Inferior parietal cortex (tissue), 1 donor: ENCODE data around the gene OXA1L.
"Not testable (repeated sequence)": the region's sequence is repeated elsewhere in the genome, so short reads cannot be mapped to it uniquely, and the experiment has no call there.

Source experiments
- DNase-seq: peaks from one replicate; pipeline ENCODE4 v3.0.0-alpha.2; 2016; ENCODE audit errors: extremely low spot score

Gene OXA1L

DNA sequence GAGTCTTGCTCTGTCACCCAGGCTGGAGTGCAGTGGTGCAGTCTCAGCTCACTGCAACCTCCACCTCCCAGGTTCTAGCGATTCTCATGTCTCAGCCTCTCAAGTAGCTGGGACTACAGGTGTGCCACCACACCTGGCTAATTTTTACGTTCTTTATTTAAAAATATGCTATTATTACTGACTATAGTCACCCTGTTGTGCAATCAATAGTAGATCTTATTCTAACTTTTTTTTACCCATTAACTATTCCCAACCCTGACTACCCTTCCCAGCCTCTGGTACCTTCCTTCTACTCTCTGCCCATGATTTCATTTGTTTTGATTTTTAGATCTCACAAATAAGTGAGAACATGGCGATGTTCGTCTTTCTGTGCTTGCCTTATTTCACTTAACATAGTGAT lies 2.5 kb downstream of the OXA1L start:
- DNase-seq, result no peak

- no peak for DNase-seq
These were observed 2.9 kb downstream of the OXA1L start for GRCh38 chr14:22769369-22769768.

- no peak for DNase-seq
These were observed 4.1 kb downstream of the OXA1L start for GRCh38 chr14:22770481-22771187.

- DNase-seq, result no peak
These were observed 6.2 kb downstream of the OXA1L start for GRCh38 chr14:22772725-22773124.

DNA sequence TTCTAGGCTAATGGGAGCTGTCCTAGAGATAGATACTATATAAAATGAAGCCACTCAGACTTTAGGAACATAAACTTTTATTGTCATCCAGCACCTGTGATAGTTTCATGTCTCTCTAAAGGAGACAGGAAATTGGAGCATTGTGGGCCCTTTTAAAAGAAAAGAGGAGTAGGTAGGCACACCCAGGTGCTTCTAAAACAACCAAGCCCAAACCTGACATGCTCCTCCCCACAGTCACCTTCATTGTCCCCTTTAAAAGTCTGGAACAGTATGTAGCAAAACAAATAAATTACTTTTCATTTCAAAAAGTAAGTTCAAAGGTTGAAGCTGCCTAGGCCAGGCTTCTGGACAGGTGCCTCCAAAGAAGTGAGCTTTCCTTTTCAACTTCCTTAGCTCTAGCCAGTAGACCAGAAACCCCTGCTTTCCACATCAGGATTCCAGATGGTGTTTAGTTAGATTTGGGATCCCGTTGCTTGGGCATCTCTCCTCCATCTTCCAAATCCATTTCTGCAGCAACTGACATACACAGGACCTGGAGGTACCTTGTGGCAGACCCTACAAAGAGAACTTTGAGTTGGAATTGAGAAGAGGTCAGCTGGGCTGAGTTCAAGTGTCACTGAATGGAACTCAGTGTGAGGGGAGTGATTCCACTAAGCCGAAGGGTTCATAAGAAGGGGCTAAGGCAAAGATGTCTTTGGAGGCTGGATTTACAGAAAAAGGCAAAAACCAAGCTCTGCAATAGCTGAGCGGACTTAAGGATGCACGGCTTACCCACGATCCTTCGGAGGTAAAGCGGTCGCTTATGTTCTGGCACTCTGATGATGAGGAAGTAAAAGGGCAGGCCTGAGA lies 6.9 kb downstream of the OXA1L start:
- DNase-seq, result no peak

DNA sequence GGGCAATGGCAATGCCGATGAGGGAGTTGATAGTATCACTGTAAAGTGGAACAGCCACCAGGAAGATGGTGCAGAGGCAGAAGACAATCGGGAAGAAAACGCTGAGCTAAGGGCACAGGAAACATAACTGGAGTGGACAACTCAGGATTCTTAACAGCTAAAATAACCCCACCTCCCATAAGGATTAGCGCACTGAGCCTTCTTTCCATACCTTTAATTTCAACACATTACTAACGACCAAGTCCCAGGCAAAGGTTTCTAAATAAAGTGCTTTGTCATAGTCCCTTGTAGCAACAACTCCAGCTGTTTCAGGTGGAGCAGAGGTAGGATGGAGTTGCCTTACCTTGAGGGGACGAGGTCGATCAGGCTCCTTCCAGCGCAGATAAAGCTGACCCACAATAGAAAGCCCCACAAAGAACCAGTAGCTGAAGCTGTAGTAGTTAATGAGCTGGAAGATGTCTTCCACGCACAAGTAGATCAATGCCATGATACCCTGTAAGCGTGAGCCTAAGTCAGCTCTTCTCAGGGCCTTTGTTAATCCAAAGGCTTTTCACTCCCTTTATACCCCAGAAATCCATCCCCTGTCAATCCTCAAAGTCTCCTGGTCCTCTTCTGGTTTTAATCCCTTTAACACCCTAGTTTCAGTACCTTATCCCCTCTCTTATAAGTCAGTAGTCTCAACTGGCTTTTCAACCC lies 7.7 kb downstream of the OXA1L start:
- no peak for DNase-seq

DNA sequence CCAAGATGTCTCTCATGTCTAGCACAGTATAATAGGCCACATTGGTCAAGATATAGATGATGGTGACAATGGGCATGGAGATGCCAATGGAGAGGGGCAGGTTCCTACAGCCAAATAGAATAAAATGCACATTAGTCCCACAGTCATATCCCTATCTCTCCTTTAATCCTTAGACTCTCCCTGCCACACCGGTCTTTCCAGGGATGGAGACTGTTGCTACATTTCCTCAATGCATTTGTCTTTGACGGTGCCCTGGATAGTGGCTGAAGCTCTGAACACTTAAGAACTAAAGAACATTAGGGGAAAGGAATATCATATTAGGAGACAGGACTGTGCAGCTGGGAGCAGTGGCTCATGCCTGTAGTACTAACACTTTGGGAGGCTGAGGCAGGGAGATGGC lies 9.7 kb downstream of the OXA1L start:
- no peak for DNase-seq

DNA sequence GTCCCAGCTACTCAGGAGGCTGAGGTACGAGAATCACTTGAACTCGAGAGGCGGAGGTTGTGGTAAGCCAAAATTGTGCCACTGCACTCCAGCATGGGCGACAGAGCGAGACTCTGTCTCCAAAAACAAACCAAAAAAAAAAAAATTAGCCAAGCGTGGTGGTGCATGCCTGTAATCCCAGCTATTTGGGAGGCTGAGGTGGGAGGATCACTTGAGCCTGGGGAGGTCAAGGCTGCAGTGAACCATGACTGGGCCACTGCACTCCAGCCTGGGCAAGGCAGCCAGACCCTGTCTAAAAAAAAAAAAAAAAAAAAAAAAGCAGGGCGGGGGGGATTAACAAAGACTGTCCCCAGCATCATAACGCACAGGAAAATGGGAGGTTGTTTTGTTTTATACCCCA lies 10.4 kb downstream of the OXA1L start:
- DNase-seq, result not testable (repeated sequence)

DNA sequence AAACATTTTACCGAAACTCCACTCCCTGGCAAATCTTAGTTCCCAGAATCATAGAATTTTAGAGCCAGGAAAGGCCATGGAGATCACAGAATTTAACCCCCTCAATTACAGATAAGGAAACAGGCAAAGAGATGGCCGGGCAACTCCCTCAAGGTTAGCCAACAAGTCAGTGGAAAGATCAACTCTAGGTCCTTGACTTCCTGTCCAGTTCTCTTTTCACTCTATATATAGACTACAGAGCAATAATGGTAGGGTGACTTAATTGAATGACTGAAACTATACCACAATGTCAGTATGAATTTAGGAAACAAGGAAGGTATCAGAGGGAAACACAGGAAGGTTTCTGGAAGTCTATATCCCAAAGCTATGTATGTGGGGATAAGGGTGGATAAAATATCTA lies 11.6 kb downstream of the OXA1L start:
- DNase-seq, result no peak

DNA sequence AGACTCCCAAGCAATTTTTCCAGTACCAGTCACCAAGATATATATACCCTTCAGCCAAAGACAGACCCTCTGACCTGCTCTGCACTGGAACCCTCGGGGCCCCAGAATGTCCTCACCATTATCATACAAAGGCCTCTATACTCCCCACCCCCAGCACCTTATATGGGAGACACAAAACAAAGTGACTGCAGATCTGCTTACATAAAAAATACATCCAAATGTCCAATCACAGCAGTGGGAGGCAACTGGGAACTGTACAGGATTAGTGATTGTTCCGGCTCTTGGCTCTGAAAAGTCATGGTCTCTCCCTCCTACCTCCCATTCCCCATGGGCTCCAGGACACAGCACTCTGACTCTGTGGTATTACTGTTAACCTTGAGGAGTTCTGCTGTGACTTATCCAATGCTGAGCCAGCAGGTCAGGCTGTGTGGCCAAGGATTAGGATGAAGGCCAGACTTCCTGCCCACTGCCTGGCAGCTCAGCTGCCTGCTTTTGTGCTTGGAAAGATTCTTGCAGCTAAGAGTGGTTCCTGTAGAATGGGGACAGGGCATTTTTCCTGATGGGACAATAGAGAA lies 13.7 kb downstream of the OXA1L start:
- no peak for DNase-seq

GRCh38 chr14:22780941-22781300 lies 14.4 kb downstream of the OXA1L start:
- DNase-seq, result no peak

- no peak for DNase-seq
These were observed 15.0 kb downstream of the OXA1L start for GRCh38 chr14:22781301-22781991.

- DNase-seq, result no peak
These were observed 20.2 kb downstream of the OXA1L start for GRCh38 chr14:22786685-22787084.

GRCh38 chr14:22791301-22791700 lies 24.8 kb downstream of the OXA1L start:
- no peak for DNase-seq

GRCh38 chr14:22792158-22792557 lies 25.7 kb downstream of the OXA1L start:
- no peak for DNase-seq

DNA sequence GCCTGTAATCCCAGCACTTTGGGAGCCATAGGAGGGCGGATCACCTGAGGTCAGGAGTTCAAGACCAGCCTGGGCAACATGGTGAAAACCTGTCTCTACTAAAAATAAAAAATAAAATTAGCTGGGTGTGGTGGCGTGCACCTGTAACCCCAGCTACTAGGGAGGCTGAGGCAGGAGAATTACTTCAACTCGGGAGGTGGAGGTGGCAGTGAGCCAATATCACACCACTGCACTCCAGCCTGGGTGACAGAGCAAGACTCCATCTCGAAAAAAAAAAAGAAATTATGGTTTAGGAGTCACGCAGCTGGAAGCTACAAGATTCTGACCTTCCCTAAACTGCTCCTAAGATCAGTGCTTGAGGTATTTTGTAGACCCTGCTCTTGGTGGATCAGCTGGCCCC lies 27.1 kb downstream of the OXA1L start:
- not testable (repeated sequence) for DNase-seq

GRCh38 chr14:22793976-22794375 lies 27.5 kb downstream of the OXA1L start:
- no peak for DNase-seq

DNA sequence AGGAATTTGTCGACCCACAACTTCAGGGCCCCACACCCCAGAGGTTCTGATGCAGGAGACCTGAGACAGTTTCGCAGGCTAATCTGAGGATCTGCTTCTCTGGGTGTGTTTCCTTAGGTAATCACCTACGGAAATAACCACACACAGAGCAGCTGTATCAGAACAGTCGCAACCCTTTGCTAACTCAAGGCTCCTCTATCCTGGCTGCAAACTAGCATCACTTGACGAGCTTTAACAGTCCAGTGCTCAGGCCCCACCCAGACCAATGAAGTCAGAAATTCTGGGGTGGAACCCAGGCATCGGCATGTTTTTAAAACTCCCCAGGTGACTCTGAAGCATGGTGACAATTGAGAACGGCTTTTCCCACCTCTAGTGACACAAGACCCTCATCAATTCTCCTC lies 28.1 kb downstream of the OXA1L start:
- DNase-seq, result no peak

GRCh38 chr14:22796087-22796707 lies 29.7 kb downstream of the OXA1L start:
- DNase-seq, result no peak

DNA sequence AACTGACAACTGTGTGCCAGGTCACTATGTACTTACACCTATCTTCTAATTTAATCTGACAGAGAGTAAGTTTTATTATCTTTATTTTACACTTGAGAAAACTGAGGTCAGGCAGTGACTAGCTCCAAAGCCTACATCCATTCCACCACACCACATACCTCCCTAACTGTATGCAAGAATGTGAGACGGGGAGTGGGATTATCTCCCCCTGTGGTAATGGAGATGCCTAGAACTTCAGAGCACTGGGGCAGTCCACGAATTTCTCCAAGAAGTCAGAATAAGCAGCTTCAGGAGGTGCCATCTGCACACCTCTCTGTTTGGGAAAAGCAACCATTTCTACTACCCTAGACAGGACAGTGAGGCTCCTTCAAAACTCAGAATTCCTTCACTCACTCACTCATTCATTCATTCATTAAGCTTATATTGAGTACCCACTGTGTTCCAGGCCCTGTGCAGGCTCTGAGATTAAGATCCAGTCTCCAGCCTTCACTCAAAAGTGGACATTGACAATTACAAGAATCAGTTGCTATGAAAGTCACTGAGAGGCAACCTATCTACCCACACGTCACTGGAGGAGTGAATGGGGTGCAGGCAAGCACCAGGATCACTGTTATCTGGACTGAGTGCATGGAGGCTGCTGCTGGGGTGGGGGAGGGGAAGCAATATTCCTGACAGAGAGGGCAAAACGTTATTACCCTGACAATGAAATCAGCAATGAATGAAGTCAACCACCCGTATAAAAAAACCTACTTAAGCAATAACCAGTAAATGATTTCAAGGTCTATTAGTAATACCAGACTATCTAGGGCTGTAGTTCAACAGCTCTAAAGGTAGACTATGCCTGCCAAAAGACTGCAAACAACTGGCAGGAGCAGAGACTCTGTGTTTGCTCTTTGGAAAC lies 30.8 kb downstream of the OXA1L start:
- no peak for DNase-seq
